ENCODE results near the gene YIPF6. TPM values are rescaled to one million over a fixed set of nuclear protein-coding genes. Genes with fewer than 3 reads are reported as not detected.
A peak's percentile ranks its signal among the peaks of the same experiment; 100 is the strongest.
"Not testable (repeated sequence)": the region's sequence is repeated elsewhere in the genome, so short reads cannot be mapped to it uniquely, and the experiment has no call there.

Gene YIPF6
- total and polyA plus RNA-seq, 2 donors (not counting 1 experiment from before 2014, with no cell fraction given): 2.4 to 18.6 TPM

DNA sequence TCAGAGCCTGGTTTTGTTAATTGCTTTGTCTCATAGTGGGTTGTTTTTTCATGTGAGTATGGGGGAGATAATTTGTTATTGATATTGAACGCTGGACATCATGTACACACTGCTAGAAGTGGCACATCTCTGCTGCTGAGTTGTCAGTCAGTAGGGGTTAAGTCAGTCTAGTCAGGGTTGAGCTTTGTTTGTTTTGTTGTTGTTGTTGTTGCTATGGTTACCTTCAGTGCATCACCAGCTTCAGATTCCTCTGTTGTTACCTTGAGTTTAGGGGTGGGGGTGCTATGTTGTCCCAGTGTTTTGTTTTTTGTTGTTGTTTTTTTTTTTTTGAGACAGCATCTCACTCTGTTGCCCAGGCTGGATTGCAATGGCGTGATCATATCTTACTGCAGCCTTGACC, 9.9 kb downstream of the YIPF6 start:
- no CpG with 5 or more reads among the region's 2 CpGs for WGBS (ENCODE audit: insufficient coverage)
- peak overlapping the region in 1 of 2 donors; percentile 57 for H3K27ac ChIP-seq (ENCODE audit: low read length in 2 of 2)
- CTCF ChIA-PET: no interaction called here

GRCh38 chrX:68511255-68511654, 12.4 kb downstream of the YIPF6 start:
- H3K4me3 Mint-ChIP-seq: no peak overlapping the region
- H3K27ac Mint-ChIP-seq: no peak overlapping the region
- no peak overlapping the region for H3K27ac ChIP-seq (ENCODE audit: low read length in 2 of 2)
- peaks cover 0 to 20% of the 10 kb centered on the region in 2 experiments for H3K36me3 ChIP-seq (replicated peaks in 1 of 2; ENCODE audit: control extremely low read depth in 1 of 2, control insufficient read depth in 1 of 2, extremely low read depth in 1 of 2, insufficient read depth in 2 of 2, low read length in 1 of 2)
- H3K4me3 ChIP-seq (ENCODE audit: control extremely low read depth in 1 of 5, extremely low read depth in 1 of 5, insufficient read depth in 1 of 5, low read depth in 2 of 5, low read length in 4 of 5): no peak overlapping the region
- intact Hi-C loops (cut with micrococcal nuclease): loop anchor here (10.0 kb wide), 1 partner anchor 314 kb away; the partner anchor contains the start of gene EFNB1
- H3K4me2 ChIP-seq (replicated peaks; ENCODE audit: low read depth, low read length, poor library complexity, severe bottlenecking): no peak overlapping the region
- H2AFZ ChIP-seq (ENCODE audit: insufficient read depth, low read depth, low read length, poor library complexity, severe bottlenecking): no peak overlapping the region
- POLR2A ChIA-PET: no interaction called here
- no peaks in the 10 kb centered on the region for H3K4me1 ChIP-seq (ENCODE audit: control insufficient read depth in 2 of 2, insufficient read depth in 2 of 2, low read length in 2 of 2)
- CTCF ChIA-PET: interaction anchor here (0.7 to 1.9 kb wide), 3 partner anchors 13 to 711 kb away, joined by 3 to 6 read pairs (median 3); no protein-coding TSS in a partner anchor
- WGBS (ENCODE audit: insufficient coverage): no CpG with 5 or more reads among the region's 3 CpGs
- ATAC-seq (ENCODE audit: low read depth): peak; percentile 73
- no peaks in the 10 kb centered on the region for H3K27me3 ChIP-seq (replicated peaks in 1 of 4; ENCODE audit: control extremely low read depth in 1 of 4, control insufficient read depth in 3 of 4, insufficient read depth in 4 of 4, low read length in 3 of 4)
- DNase-seq: peak; percentile 52
- no peak for TF ChIP-seq EZH2 (IDR thresholded peaks at IDR 0.05; ENCODE audit: borderline replicate concordance, insufficient read depth, low read depth, low read length, poor library complexity, severe bottlenecking)
- peak; percentile 74 for TF ChIP-seq CTCF (IDR thresholded peaks at IDR 0.05)
- H4K20me1 ChIP-seq (ENCODE audit: control insufficient read depth, insufficient read depth, low read length, poor library complexity, severe bottlenecking): no peaks in the 10 kb centered on the region
- peaks cover 2% of the 10 kb centered on the region for H3K79me2 ChIP-seq (ENCODE audit: control insufficient read depth, insufficient read depth, low read length)
- H3K9ac ChIP-seq (ENCODE audit: low read length): no peak overlapping the region
- no peaks in the 10 kb centered on the region for H3K9me3 Mint-ChIP-seq (ENCODE audit: insufficient read depth)
- H3K9me3 ChIP-seq (ENCODE audit: control extremely low read depth in 1 of 3, control insufficient read depth in 2 of 3, insufficient read depth in 1 of 3, low read length in 2 of 3): no peaks in the 10 kb centered on the region
- peaks cover 17% of the 10 kb centered on the region for H3K4me1 Mint-ChIP-seq
- H3K27me3 Mint-ChIP-seq: no peaks in the 10 kb centered on the region

More for the DNA sequence above, 9.9 kb downstream of the YIPF6 start:
- Histone ChIP-seq H4K20me1 (ENCODE audit: control insufficient read depth, insufficient read depth, low read length, poor library complexity, severe bottlenecking) (no peaks in the 10 kb centered on the region), H3K9me3 (ENCODE audit: control extremely low read depth in 1 of 3, control insufficient read depth in 2 of 3, insufficient read depth in 1 of 3, low read length in 2 of 3) (no peaks in the 10 kb centered on the region), H3K4me2 (replicated peaks; ENCODE audit: low read depth, low read length, poor library complexity, severe bottlenecking) (no peak overlapping the region), H3K79me2 (ENCODE audit: control insufficient read depth, insufficient read depth, low read length) (peaks cover 12% of the 10 kb centered on the region), H3K9ac (ENCODE audit: low read length) (no peak overlapping the region), H3K27me3 (replicated peaks in 1 of 4; ENCODE audit: control extremely low read depth in 1 of 4, control insufficient read depth in 3 of 4, insufficient read depth in 4 of 4, low read length in 3 of 4) (no peaks in the 10 kb centered on the region), H3K4me3 (ENCODE audit: control extremely low read depth in 1 of 5, extremely low read depth in 1 of 5, insufficient read depth in 1 of 5, low read depth in 2 of 5, low read length in 4 of 5) (no peak overlapping the region), H2AFZ (ENCODE audit: insufficient read depth, low read depth, low read length, poor library complexity, severe bottlenecking) (no peak overlapping the region), H3K36me3 (replicated peaks in 1 of 2; ENCODE audit: control extremely low read depth in 1 of 2, control insufficient read depth in 1 of 2, extremely low read depth in 1 of 2, insufficient read depth in 2 of 2, low read length in 1 of 2) (peaks cover 0 to 9% of the 10 kb centered on the region in 2 experiments), H3K4me1 (ENCODE audit: control insufficient read depth in 2 of 2, insufficient read depth in 2 of 2, low read length in 2 of 2) (no peaks in the 10 kb centered on the region)
- intact Hi-C loops (cut with micrococcal nuclease): no loop called here
- H3K9me3 Mint-ChIP-seq (ENCODE audit: insufficient read depth): no peaks in the 10 kb centered on the region
- no peak for ATAC-seq (ENCODE audit: low read depth)
- no peak overlapping the region for H3K4me3 Mint-ChIP-seq
- no peaks in the 10 kb centered on the region for H3K27me3 Mint-ChIP-seq
- no peak for TF ChIP-seq CTCF (IDR thresholded peaks at IDR 0.05)
- no peak for TF ChIP-seq EZH2 (IDR thresholded peaks at IDR 0.05; ENCODE audit: borderline replicate concordance, insufficient read depth, low read depth, low read length, poor library complexity, severe bottlenecking)
- DNase-seq: peak; percentile 23
- POLR2A ChIA-PET: no interaction called here
- H3K27ac Mint-ChIP-seq: peak overlapping the region; percentile 12
- H3K4me1 Mint-ChIP-seq: peaks cover 34% of the 10 kb centered on the region

GRCh38 chrX:68524680-68525079, 25.8 kb downstream of the YIPF6 start:
- CTCF ChIA-PET; ATAC-seq (ENCODE audit: low read depth); H3K9me3 ChIP-seq (ENCODE audit: control extremely low read depth in 1 of 3, control insufficient read depth in 2 of 3, insufficient read depth in 1 of 3, low read length in 2 of 3); H3K4me1 Mint-ChIP-seq; POLR2A ChIA-PET; H4K20me1 ChIP-seq (ENCODE audit: control insufficient read depth, insufficient read depth, low read length, poor library complexity, severe bottlenecking); H3K9ac ChIP-seq (ENCODE audit: low read length); H3K9me3 Mint-ChIP-seq (ENCODE audit: insufficient read depth); H3K4me1 ChIP-seq (ENCODE audit: control insufficient read depth in 2 of 2, insufficient read depth in 2 of 2, low read length in 2 of 2); H2AFZ ChIP-seq (ENCODE audit: insufficient read depth, low read depth, low read length, poor library complexity, severe bottlenecking); H3K4me3 Mint-ChIP-seq; intact Hi-C loops (cut with micrococcal nuclease); H3K27me3 Mint-ChIP-seq; H3K79me2 ChIP-seq (ENCODE audit: control insufficient read depth, insufficient read depth, low read length); H3K27me3 ChIP-seq (replicated peaks in 1 of 4; ENCODE audit: control extremely low read depth in 1 of 4, control insufficient read depth in 3 of 4, insufficient read depth in 4 of 4, low read length in 3 of 4); H3K27ac Mint-ChIP-seq; H3K4me2 ChIP-seq (replicated peaks; ENCODE audit: low read depth, low read length, poor library complexity, severe bottlenecking); H3K27ac ChIP-seq (ENCODE audit: low read length in 2 of 2); DNase-seq; H3K4me3 ChIP-seq (ENCODE audit: control extremely low read depth in 1 of 5, extremely low read depth in 1 of 5, insufficient read depth in 1 of 5, low read depth in 2 of 5, low read length in 4 of 5): not testable (repeated sequence)
- WGBS (ENCODE audit: insufficient coverage): no CpG with 5 or more reads among the region's 2 CpGs
- H3K36me3 ChIP-seq (replicated peaks in 1 of 2; ENCODE audit: control extremely low read depth in 1 of 2, control insufficient read depth in 1 of 2, extremely low read depth in 1 of 2, insufficient read depth in 2 of 2, low read length in 1 of 2): peaks cover 0 to 26% of the 10 kb centered on the region in 2 experiments

Measured in B cell (primary cell).